GM21529 (cell line): ENCODE measurements around the gene ABCD4.

Experiments used
- ATAC-seq: cut with Tn5 transposase; IDR thresholded peaks from one replicate; pipeline ENCODE4 v1.9.1; 2021; ENCODE audit not compliant: unreplicated experiment

Gene ABCD4

GRCh38 chr14:74238974-74239847, 63.5 kb downstream of the ABCD4 start, which contains the start of gene VSX2:
TSS of gene VSX2 (plus strand) at chr14:74239449. CDS start at chr14:74239562, 113 bp downstream.
- ATAC-seq = no peak

- no peak for ATAC-seq
Measured at GRCh38 chr14:74237441-74237840, 65.3 kb downstream of the ABCD4 start.
